GM18519 (cell line): ENCODE data around the gene SPRR2G.
"Not testable (repeated sequence)": the region's sequence is repeated elsewhere in the genome, so short reads cannot be mapped to it uniquely, and the experiment has no call there.

ENCODE experiments used
- ATAC-seq: cut with Tn5 transposase; IDR thresholded peaks from one replicate; pipeline ENCODE4 v1.9.1; 2021; ENCODE audit warnings: mild to moderate bottlenecking, moderate library complexity; ENCODE audit not compliant: unreplicated experiment, low FRiP score

The SPRR2G gene

DNA sequence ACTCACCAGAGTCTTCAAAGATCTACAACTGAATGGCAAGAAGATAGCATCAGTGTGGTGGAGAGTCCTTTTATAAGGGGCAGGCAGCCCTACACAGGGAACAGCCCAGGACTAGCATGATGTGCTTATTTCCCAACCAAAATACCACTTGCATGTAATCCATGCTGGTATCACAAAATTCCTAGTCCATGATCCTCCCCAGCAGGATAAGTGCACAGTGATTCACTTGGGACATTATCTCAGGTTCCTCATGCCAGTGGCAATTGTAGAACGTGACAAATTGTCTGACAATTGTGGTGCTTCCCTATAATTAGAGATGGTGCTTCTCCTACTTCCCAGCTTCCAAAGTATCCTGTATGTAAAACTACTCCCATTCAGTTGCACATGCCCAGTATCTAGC is at the start of gene SPRR2G:
Gene SPRR2G, minus strand, starts transcription at position 45 of the 400 bp plus-strand sequence. CDS start 780 bp downstream, outside the sequence.
- ATAC-seq, result no peak

DNA sequence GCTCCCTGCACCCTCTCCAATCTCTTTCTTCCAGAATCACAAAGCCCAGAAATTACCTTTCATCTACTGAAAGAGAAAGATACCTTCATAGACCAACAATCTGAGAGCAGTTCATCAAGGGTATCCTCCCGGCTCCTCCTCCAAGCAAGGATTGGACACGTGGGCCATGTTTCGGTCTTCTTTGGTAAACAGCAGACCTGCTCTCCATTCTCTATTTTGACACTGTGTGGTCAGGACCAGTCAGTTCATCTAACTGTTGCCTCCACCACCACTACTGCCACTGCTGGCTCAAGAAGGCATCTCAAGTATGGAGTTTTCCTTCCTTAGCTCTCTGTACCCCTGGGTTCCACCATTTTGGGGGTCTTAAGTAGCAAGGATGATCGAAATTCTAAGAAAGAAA is 44.5 kb upstream of the SPRR2G start:
- ATAC-seq, result no peak

DNA sequence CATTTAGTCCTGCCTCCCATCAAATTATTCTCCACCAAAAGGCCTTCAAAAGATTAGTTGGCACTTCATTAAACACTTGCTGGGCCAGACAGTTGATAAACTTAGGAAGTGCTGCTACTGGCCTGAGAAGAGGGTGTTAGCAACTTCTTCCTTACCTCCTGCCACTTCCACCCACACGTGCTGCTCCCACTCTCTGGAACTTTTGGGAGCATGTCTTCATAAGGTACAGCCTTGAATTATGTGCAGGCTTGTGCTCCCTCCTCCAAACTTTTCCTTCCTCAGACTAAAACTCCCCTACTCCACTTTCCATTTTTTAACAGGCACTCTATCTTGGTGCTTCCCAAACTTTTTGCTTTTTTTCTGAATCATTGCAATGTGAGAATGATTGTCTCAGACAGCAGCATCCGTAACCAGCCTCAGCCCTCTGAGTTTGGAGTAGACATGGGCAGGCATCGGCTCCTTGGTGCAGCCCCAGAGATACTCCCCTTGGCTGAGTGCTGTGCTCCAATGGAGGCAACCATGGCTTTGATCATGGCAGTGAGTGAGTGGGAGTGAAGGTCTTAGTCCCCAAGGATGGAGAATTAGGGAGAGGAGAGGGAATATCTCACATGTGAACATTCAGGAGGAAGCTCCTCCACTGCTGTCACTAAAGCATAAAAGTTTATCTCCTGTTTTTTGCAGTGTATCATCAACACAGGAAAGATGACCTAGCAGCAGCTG is 43.8 kb upstream of the SPRR2G start:
- no peak for ATAC-seq

DNA sequence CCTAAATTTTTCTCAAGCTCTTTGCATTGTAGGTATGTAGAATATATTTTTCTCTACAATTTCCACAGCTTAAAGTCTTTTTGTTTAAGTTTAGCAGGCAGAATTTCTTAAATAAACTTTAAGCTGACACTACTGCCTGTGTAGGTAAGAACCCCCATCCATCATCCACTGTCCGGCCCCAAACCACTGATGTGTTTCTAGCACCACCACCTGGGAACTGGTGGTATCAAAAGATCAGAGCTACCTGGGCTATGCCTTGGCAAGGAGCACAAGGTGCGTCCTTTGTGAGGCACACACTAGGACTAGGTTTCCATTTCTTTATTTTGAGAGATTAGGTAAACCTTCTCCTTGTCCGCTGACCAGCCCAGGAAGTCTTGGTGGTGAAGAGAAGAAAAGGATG is 42.0 kb upstream of the SPRR2G start:
- ATAC-seq, result no peak

DNA sequence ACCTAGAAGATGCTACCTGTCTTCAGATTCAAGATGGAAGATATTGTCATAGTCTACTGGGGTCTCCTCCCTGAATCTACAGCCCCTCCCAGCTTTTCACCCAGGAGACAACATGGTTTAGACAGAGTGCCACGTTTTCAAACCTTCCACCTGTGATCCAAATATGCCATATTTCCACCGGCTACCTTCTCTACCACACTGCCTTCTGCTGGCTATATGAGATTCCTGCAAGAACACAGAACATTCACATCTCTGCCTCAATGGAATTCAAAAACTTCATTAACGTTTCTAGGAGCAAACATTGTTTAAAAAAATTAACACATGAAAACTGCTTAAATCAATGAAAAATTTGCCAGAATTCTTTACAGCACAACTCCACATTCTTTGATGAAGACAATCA is 39.7 kb upstream of the SPRR2G start:
- no peak for ATAC-seq

DNA sequence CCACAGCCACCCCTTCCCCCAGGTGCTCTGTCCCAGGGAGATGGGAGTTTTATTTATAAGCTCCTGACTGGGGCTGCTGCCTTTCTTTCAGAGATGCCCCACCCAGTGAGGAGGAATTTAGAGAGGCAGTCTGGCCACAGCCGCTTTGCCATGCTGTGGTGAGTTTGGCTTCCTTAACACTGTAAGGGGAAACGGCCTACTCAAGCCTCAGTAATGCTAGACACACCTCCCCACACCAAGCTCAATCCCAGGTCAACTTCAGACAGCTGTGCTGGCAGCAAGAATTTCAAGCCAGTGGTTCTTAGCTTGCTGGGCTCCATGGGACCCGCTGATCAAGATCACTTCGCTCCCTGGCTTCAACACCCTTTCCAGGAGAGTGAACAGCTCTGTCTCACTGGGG is 37.6 kb upstream of the SPRR2G start:
- ATAC-seq, result not testable (repeated sequence)

DNA sequence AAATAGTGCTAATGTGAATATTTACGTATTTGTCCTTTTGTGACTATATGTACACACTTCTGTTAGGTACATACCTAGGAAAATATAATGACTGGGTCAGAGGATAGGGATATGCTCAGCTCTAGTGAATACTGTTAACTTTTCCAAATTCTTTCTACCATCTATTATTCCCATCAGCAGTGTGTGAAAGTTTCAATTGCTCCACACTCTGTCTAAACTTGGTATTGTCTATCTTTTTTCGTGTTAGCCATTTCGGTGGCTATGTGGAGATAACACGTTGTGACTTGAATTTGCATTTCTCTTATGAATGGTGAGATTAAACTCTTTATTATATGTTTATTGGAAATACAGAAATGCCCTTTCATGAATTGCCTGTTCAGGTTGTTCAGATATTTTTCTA is 29.9 kb upstream of the SPRR2G start:
- ATAC-seq, result no peak

DNA sequence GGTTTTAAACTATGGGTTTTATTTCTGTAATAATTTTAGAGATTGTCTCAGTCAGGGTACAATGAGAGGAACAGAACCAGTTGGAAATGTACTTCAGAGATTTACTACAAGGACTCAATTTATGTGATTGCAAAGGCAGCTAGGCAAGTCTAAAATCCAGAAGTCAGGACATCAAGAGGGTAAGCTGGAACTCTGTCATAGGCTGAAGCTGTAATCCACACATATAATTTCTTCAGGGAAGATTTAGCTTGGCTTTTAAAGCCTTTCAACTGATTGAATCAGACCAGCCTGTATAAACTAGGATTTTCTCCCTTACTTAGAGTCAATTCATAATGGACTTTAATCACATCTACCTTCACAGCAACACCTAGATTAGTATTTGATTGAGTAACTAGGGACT is 28.2 kb upstream of the SPRR2G start:
- ATAC-seq, result no peak

DNA sequence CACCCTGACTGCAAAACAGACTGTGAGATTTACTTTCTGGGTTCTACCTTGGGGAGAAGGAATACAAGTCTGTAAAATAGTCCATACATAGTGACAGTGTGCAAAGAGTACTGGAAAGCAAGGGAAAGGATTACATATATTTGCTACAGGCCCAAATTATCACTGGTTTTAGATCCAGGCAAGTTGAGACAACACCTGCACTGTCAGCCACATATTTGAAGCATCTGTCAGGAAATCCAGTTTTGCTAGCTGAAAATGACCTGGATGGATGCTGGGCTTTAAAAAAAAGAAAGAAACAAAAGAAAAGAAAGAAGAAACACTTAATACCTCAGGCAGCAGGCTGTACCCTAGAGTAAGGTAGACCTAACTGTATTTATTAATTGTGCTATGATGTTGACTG is 23.9 kb upstream of the SPRR2G start:
- ATAC-seq, result no peak

DNA sequence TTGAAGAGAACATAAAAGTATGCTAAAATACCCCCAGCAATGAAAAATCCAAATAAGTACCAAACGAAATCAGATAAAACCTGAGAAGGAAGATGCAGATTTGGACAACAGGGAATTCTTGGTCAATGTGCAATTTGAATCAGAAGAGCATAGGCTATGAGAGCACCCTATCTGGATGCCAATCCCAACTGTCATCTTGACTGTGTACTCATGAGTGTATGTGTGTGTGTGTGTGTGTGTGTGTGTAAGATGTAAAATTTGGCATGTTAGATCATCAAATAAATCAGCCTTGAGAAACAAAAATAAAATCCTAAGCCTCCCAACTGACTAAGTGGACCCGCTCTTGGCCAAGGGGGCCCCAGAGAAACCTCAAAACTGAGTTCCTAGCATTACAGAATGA is 18.0 kb upstream of the SPRR2G start:
- ATAC-seq, result no peak

DNA sequence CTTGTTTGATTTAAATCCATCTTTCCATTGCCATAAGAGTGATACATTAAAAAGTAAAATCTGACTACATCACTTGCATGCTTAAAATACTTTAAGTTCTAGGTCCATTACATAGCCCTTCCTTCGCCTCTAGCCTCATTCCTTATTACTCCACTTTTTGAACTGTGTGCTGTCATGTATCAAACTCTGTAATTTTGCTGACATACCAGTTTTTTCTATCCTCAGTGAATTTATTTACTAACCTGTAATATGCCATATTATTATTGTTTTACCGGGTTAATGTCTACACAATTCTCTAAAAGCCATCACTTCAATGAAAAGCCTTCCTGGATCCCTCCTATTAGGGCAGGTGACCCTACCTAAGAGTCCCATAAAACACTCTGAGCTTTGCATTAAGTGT is 4.9 kb upstream of the SPRR2G start:
- no peak for ATAC-seq

DNA sequence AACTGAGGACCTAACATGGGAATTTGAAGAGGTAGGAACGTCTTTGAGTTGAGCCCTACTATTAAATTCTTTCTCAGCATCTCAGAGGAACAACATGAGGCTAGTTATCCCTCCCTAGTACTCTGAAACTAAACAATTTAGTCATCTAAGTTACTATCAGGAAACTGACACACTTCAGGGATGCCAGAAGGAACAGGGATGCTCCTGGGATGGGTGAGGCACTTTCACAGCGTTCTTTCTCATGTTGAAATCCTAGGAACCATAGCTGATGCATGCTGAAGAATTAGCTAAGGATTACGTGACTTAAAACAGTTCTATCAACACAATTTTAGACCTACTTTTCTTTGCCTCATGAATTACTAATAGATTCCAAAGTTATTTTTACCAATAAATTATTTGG is 1.8 kb upstream of the SPRR2G start:
- ATAC-seq, result no peak

DNA sequence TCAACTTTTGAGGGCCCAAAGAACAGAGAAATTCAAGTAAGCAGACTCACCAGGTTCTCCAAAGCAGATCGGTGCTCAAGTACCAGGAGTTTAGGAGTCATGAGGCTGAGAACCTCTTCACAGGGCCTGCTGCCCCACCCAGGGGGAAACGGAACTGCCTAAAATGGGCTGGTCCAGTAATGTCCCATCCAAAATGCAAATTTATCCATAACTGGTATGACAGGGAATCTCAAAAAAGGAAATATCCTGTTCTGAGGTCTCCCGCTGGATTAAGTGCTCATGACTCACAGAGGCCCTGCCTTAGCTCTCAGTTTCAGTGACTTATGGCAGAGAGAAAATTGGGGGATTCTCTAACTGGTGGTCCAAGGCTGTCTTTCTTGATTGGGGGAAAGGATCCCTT is 9.3 kb downstream of the SPRR2G start:
- no peak for ATAC-seq

DNA sequence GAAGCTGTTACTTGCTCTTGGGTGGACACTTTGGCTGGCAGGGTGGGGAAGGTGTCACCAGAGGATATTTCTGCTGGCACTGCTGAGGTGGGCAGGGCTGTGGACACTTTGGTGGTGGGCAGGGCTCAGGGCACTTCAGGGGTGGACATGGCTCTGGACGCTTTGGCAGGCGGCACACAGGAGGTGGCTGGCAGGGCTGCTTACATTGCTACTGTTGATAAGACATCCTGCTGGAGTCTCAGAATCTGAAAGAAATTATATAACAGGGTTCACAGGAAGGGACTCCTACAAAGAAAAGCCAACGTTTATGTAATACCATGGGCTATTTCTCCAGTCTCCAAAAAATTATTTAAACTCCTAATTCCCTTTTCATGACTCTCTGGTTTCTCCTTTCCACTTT is 10.2 kb downstream of the SPRR2G start:
- no peak for ATAC-seq

DNA sequence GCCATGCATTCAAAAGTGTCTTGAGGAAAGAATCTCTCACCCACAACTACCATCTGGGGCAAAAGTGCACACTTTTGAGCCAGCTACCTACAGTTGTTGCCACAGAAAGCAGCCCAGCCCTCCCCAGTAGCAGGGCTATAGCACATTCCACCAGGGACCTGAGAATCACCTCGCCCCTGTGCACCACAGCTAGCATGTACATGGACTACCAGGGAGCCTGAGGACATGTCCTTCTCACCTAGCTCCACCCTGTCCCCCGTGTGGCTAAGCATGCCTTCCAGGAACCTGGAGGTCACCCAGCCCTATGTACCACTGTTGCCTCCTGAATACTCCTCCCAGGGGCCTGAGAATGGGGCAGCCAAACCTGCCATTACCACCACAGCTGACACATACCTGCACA is 16.9 kb downstream of the SPRR2G start:
- no peak for ATAC-seq

DNA sequence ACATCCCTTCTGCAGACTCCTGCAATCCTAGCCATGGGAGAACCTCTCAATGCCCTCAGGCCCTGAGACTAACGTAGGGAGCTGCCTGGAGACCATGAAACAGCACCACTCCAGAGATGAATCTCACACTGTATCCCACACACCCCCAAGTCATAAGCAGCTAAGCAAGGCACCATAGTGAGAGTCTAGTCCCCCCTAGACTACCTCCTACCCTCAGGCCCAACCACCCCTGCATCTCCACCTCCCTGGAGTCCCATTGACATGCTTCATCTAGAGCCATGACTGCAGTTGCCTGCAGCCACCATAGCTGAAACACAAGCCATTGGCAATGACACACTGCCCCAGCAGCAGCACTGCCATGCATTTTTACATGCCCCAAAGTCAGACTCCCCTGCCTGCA is 17.4 kb downstream of the SPRR2G start:
- ATAC-seq, result no peak

DNA sequence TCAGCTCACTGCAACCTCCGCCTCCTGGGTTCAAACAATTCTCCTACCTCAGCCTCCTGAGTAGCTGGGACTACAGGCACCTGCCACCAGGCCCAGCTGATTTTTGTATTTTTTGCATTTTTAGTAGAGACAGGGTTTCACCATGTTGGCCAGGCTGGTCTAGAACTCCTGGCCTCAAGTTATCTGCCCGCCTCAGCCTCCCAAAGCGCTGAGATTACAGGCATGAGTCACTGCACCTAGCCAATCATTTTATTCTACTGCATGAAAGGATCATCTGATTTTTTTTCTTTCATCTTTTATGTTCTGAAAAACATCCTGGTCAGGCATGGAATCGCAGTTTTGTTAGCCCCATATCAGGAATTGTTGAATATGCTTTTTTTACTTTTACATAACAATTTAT is 22.0 kb downstream of the SPRR2G start:
- ATAC-seq, result not testable (repeated sequence)

DNA sequence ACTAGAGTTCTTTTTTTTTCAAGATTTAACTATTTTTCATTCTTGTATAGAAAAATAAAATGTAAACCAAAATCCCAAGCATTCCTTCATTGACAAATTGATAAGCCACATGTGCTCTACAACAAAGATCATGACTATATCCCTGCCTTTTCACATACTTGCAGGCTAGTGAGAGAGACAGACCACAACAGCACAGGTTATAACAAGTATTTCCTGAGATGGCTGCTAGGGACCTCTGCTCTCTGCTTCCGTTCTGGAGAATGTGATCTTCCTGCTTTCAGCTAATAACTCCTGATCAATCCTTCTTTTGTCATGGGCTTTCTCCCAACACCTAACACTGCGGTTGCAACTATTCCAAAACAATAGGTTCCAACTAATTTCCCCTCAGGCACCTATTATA is 23.4 kb downstream of the SPRR2G start:
- ATAC-seq, result no peak

DNA sequence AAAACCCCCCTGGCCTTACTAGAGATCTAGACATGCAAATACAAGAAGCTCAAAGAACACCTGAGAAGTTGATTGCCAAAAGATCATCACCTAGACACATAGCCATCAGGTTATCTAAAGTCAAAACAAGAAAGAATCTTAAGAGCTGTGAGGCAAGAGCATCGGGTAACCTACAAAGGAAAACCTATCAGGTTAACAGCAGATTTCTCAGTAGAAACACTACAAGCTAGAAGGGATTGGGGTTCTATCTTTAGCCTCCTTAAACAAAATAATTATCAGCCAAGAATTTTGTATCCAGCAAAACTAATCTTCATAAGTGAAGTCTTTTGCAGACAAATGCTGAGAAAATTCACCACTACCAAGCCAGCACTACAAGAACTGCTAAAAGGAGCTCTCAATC is 25.2 kb downstream of the SPRR2G start:
- no peak for ATAC-seq

DNA sequence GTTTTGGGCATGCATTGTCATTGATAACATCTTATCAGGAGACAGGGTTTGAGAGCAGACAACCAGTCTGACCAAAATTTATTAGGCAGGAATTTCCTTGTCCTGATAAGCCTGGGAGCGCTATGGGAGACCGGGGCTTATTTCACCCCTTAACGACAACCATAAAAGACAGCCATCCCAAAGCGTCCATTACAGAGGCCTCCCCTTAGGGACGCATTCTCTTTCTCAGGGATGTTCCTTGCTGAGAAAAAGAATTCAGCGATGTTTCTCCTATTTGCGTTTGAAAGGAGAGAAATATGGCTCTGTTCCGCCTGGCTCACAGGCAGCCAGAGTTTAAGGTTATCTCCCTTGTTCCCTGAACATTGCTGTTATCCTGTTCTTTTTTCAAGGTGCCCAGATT is 26.9 kb downstream of the SPRR2G start:
- ATAC-seq, result not testable (repeated sequence)

DNA sequence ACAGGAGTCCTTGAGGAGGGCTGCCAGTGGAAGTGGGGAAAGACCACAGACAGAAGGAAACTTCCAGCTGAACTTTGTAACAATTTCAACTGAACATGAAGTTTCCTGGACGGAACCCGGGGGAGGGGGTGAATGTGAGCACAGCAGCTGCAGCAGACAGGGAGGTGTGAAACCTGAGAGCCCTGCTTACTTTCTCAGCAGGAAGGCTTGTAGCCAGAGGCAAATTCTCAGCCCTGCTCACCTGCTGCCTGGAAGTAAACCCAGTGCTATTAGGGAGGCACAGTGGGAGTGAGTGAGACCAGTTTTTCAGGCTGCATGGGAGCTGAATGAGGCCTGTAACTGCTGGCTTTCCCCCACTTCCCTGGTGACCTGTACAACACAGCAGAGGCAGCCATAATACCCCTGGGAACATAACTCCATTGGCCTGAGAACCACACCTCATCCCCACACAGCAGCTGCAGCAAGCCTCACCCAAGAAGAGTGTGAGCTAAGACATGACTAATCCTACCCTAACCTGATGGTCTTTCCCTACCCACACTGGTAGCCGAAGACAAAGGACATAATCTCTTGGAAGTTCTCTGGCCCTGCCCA is 27.8 kb downstream of the SPRR2G start:
- no peak for ATAC-seq

DNA sequence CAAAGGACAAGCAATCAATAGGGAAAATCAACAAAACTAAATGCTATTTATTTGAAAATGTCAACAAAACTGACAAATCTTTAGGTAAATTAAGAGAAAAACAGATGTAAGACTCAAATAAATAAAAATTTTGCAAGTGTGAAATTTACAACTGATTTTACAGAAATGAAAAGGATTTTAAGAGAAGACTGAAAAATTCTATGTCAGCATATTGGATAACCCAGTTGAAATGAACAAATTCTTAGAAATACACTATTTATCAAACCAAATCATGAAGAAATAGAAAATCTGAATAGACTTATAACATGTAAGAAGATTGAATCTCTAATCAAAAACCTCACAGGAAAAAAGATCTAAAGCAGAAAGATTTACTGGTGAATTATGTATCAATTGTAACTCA is 29.7 kb downstream of the SPRR2G start:
- no peak for ATAC-seq
